Midbrain (tissue), 1 donor: ENCODE results near the gene IL26.
"Not testable (repeated sequence)": the region's sequence is repeated elsewhere in the genome, so short reads cannot be mapped to it uniquely, and the experiment has no call there.

Experiments used
- DNase-seq: peaks from one replicate; lab custom pipeline; 2025; lab: John Stamatoyannopoulos, UW

Gene IL26

GRCh38 chr12:68199127-68199526 is 26.5 kb downstream of the IL26 start:
- no peak for DNase-seq

GRCh38 chr12:68198507-68199086 is 27.0 kb downstream of the IL26 start:
- DNase-seq, result no peak

GRCh38 chr12:68190301-68190700 is 35.3 kb downstream of the IL26 start:
- no peak for DNase-seq

GRCh38 chr12:68189821-68190242 is 35.8 kb downstream of the IL26 start:
- DNase-seq, result no peak

GRCh38 chr12:68185598-68185997 is 40.0 kb downstream of the IL26 start:
- no peak for DNase-seq

GRCh38 chr12:68180792-68181744 is 44.5 kb downstream of the IL26 start:
- no peak for DNase-seq

- DNase-seq, result no peak
Observed at GRCh38 chr12:68178774-68179439, 46.7 kb downstream of the IL26 start.

- DNase-seq, result no peak
Observed at GRCh38 chr12:68178184-68178583, 47.4 kb downstream of the IL26 start.

- DNase-seq, result no peak
Observed at GRCh38 chr12:68177562-68177961, 48.0 kb downstream of the IL26 start.

GRCh38 chr12:68176257-68176656 is 49.4 kb downstream of the IL26 start:
- no peak for DNase-seq

- DNase-seq, result no peak
Observed at GRCh38 chr12:68175557-68176061, 50.0 kb downstream of the IL26 start.

- not testable (repeated sequence) for DNase-seq
Observed at GRCh38 chr12:68174761-68175160, 50.8 kb downstream of the IL26 start.

- no peak for DNase-seq
Observed at GRCh38 chr12:68173792-68174191, 51.8 kb downstream of the IL26 start.

- no peak for DNase-seq
Observed at GRCh38 chr12:68170726-68171125, 54.9 kb downstream of the IL26 start.

- no peak for DNase-seq
Observed at GRCh38 chr12:68169213-68169889, 56.3 kb downstream of the IL26 start.

GRCh38 chr12:68166317-68166831 is 59.2 kb downstream of the IL26 start:
- DNase-seq, result no peak

GRCh38 chr12:68163560-68164081 is 62.0 kb downstream of the IL26 start:
- DNase-seq, result no peak

GRCh38 chr12:68162374-68162773 is 63.2 kb downstream of the IL26 start:
- no peak for DNase-seq

GRCh38 chr12:68159681-68160304 is 65.8 kb downstream of the IL26 start, which contains the start of gene IFNG:
TSS of gene IFNG (minus strand) at chr12:68159740. CDS start at chr12:68159615, 125 bp downstream.
- DNase-seq, result no peak

GRCh38 chr12:68158432-68158831 is 67.2 kb downstream of the IL26 start:
- no peak for DNase-seq

GRCh38 chr12:68157380-68157779 is 68.2 kb downstream of the IL26 start:
- no peak for DNase-seq
